Loucy (cell line): ENCODE results near the gene KLRB1.

Experiments
- H2AFZ ChIP-seq: fragments of 200-600 bp; sonication (generic); 2 replicates; pipeline ENCODE4 v1.6.0; 2016; ENCODE audit warnings: antibody characterized with exemption, mild to moderate bottlenecking, low read length, moderate library complexity
- H3F3A ChIP-seq: fragments of 200-600 bp; 2 replicates; pipeline ENCODE4 v1.6.0; 2016; ENCODE audit warnings: antibody characterized with exemption, low read depth, mild to moderate bottlenecking
- H3K27me3 ChIP-seq: fragments of 200-600 bp; sonication (generic); 2 replicates; pipeline ENCODE4 v1.6.1; 2014; ENCODE audit warnings: low read length, mild to moderate bottlenecking; ENCODE audit not compliant: insufficient read depth, poor library complexity, severe bottlenecking
- H3K36me3 ChIP-seq: fragments of 200-600 bp; sonication (generic); 2 replicates; pipeline ENCODE4 v1.6.1; 2016; ENCODE audit warnings: low read length; ENCODE audit not compliant: insufficient read depth
- H3K4me1 ChIP-seq: fragments of 200-600 bp; sonication (generic); 2 replicates; pipeline ENCODE4 v1.5.1; 2014; ENCODE audit warnings: low read length, mild to moderate bottlenecking; ENCODE audit not compliant: insufficient read depth, poor library complexity, severe bottlenecking
- H3K4me2 ChIP-seq: fragments of 200-600 bp; sonication (generic); 2 replicates; pipeline ENCODE4 v1.6.0; 2014; ENCODE audit warnings: antibody characterized with exemption, low read length, low read depth, mild to moderate bottlenecking; ENCODE audit not compliant: poor library complexity, severe bottlenecking
- H3K4me3 ChIP-seq: fragments of 200-600 bp; sonication (generic); 2 replicates; pipeline ENCODE4 v1.5.1; 2014; ENCODE audit warnings: low read length, mild to moderate bottlenecking, mixed read lengths; ENCODE audit not compliant: poor library complexity, severe bottlenecking
- H3K79me2 ChIP-seq: fragments of 200-600 bp; sonication (generic); 2 replicates; pipeline ENCODE4 v1.6.1; 2014; ENCODE audit warnings: low read length; ENCODE audit not compliant: insufficient read depth
- H3K9ac ChIP-seq: fragments of 200-600 bp; sonication (generic); 2 replicates; pipeline ENCODE4 v1.6.0; 2014; ENCODE audit warnings: mild to moderate bottlenecking, low read depth, low read length, moderate library complexity; ENCODE audit not compliant: poor library complexity, severe bottlenecking
- H3K9me2 ChIP-seq: fragments of 200-600 bp; sonication (generic); replicated peaks from 2 replicates; pipeline ENCODE4 v1.6.1; 2016; ENCODE audit warnings: low read depth, low read length, mixed read lengths
- H3K9me3 ChIP-seq: fragments of 200-600 bp; sonication (generic); 2 replicates; pipeline ENCODE4 v1.6.1; 2014; ENCODE audit warnings: mild to moderate bottlenecking, antibody characterized with exemption, low read length, low read depth; ENCODE audit not compliant: insufficient read depth
- H4K20me1 ChIP-seq: fragments of 200-600 bp; sonication (generic); 2 replicates; pipeline ENCODE4 v1.6.0; 2014; ENCODE audit warnings: antibody characterized with exemption, low read length, mild to moderate bottlenecking; ENCODE audit not compliant: insufficient read depth, poor library complexity, severe bottlenecking
- EZH2phosphoT487 ChIP-seq: fragments of 200-600 bp; IDR thresholded peaks from 2 replicates; pipeline ENCODE4 v1.6.1; 2018; ENCODE audit warnings: antibody characterized with exemption, mild to moderate bottlenecking, moderate library complexity, borderline replicate concordance
- TF ChIP-seq, protein P1 (sequence below): fragments of 200-600 bp; sonication (generic); conservative IDR thresholded peaks from 2 replicates; pipeline ENCODE4 v1.5.1; 2014; ENCODE audit warnings: mild to moderate bottlenecking, antibody characterized with exemption, low read length

The KLRB1 gene

GRCh38 chr12:9649532-9649940 lies 41.8 kb upstream of the KLRB1 start:
- Histone ChIP-seq H3K4me3 (peak overlapping the region; percentile 91), H3K4me2 (peak overlapping the region; percentile 98), H3K27me3 (no peaks in the 10 kb centered on the region), H3K79me2 (peaks cover 47% of the 10 kb centered on the region), H3K9me3 (peaks cover 10% of the 10 kb centered on the region; the same call in 1 of the 2 replicates), H3K9me2 (no peaks in the 10 kb centered on the region), H2AFZ (no peak overlapping the region), H3K9ac (peak overlapping the region; percentile 97), H3K36me3 (peaks cover 3% of the 10 kb centered on the region; the same call in 1 of the 2 replicates), H3F3A (peaks cover 28% of the 10 kb centered on the region), H3K4me1 (peaks cover 63% of the 10 kb centered on the region), H4K20me1 (no peaks in the 10 kb centered on the region)
- TF ChIP-seq, protein P1, sequence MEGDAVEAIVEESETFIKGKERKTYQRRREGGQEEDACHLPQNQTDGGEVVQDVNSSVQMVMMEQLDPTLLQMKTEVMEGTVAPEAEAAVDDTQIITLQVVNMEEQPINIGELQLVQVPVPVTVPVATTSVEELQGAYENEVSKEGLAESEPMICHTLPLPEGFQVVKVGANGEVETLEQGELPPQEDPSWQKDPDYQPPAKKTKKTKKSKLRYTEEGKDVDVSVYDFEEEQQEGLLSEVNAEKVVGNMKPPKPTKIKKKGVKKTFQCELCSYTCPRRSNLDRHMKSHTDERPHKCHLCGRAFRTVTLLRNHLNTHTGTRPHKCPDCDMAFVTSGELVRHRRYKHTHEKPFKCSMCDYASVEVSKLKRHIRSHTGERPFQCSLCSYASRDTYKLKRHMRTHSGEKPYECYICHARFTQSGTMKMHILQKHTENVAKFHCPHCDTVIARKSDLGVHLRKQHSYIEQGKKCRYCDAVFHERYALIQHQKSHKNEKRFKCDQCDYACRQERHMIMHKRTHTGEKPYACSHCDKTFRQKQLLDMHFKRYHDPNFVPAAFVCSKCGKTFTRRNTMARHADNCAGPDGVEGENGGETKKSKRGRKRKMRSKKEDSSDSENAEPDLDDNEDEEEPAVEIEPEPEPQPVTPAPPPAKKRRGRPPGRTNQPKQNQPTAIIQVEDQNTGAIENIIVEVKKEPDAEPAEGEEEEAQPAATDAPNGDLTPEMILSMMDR: no peak
- no peak for TF ChIP-seq EZH2phosphoT487

- H3K36me3 ChIP-seq: no peaks in the 10 kb centered on the region
- no peak overlapping the region for H2AFZ ChIP-seq
- H3K9ac ChIP-seq: peak overlapping the region; percentile 97
- peaks cover 65% of the 10 kb centered on the region for H3K4me1 ChIP-seq
- peak overlapping the region; percentile 91 for H3K4me3 ChIP-seq
- H4K20me1 ChIP-seq: no peaks in the 10 kb centered on the region
- peak overlapping the region; percentile 98 for H3K4me2 ChIP-seq
- no peaks in the 10 kb centered on the region for H3K27me3 ChIP-seq
- peaks cover 28% of the 10 kb centered on the region for H3F3A ChIP-seq
- H3K9me2 ChIP-seq: no peaks in the 10 kb centered on the region
- peaks cover 11% of the 10 kb centered on the region; the same call in 1 of the 2 replicates for H3K9me3 ChIP-seq
- TF ChIP-seq EZH2phosphoT487: no peak
- TF ChIP-seq, protein P1: no peak
- H3K79me2 ChIP-seq: peaks cover 47% of the 10 kb centered on the region
These were observed 41.2 kb upstream of the KLRB1 start for GRCh38 chr12:9648701-9649531.

GRCh38 chr12:9647825-9648700 lies 40.3 kb upstream of the KLRB1 start:
- Histone ChIP-seq H3F3A (peaks cover 28% of the 10 kb centered on the region), H3K9me3 (peaks cover 11% of the 10 kb centered on the region; the same call in 1 of the 2 replicates), H3K36me3 (no peaks in the 10 kb centered on the region), H3K4me2 (peak overlapping the region; percentile 98), H3K4me3 (peak overlapping the region; percentile 91), H3K4me1 (peaks cover 66% of the 10 kb centered on the region), H4K20me1 (no peaks in the 10 kb centered on the region), H2AFZ (peak overlapping the region; percentile 77), H3K79me2 (peaks cover 39% of the 10 kb centered on the region), H3K9me2 (no peaks in the 10 kb centered on the region), H3K27me3 (no peaks in the 10 kb centered on the region), H3K9ac (peak overlapping the region; percentile 97)
- TF ChIP-seq EZH2phosphoT487: no peak
- TF ChIP-seq, protein P1: no peak
